NCI-H146 treated with DMSO at 0.1 percent for 48 hours (cell line): Measurements from ENCODE around the gene SHCBP1L.

ENCODE experiments used
- DNase-seq: peaks from one replicate; lab custom pipeline; 2025; ENCODE audit not compliant: unreplicated experiment; lab: John Stamatoyannopoulos, UW

SHCBP1L gene

DNA sequence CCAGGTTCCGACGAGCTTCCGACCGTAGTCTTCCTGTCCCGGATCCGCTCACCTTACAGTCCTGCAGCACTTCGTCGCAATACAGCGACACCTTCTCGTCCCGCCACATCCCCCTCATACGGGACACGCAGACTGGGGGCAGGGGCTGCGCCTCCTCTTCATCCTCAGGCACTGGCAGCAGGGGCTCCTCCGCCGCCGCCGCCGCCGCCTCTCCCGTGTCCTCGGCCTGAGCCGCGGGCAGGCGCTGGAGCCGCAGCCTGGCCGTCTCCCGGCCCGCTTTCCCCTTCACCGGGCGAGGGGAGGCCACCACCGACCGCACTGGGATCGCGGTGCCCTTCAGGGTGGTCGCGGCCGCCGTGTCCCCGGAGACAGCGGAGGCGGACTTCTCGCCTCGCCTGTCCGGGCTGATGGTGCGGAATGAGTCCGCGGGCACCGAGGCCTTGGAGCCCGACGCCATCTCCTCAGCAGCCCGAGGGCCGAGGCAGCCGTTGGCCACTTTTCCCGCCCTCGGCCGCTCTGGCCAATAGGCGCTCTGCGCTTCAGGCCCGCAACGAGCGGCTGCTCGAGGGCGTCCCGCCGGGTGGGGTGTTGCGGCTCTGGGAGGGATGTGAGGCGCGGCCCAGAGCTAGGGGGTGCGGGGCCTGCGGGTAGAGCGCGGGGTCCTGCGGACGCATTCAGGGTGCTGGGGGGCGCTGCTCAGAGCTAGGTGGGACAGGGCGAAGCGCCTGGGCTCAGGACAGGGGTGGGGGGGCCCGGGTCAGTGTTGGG lies at the start of gene SHCBP1L:
TSS of gene SHCBP1L (minus strand) at position 490 of the 768 bp plus-strand sequence. CDS start at position 457, 33 bp downstream.
- no peak for DNase-seq

GRCh38 chr1:183002267-183002666 lies 49.3 kb upstream of the SHCBP1L start:
- DNase-seq, result no peak

GRCh38 chr1:183000167-183000962 lies 47.4 kb upstream of the SHCBP1L start:
- DNase-seq, result no peak

GRCh38 chr1:182998482-182998881 lies 45.5 kb upstream of the SHCBP1L start:
- no peak for DNase-seq

DNA sequence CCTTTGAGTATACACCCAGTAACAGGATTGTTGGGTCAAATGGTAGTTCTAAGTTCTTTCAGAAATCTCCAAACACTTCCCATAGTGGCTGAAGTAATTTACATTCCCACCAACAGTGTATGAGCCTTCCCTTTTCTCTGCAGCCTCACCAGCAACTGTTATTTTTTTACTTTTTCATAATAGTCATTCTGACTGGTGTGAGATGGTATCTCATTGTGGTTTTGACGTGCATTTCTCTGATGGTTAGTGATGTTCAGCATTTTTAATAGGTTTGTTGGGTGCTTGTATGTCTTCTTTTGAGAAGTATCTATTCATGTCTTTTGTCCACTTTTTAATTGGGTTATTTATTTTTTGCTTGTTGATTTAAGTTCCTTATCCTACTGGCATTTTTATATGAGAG lies 43.9 kb upstream of the SHCBP1L start:
- no peak for DNase-seq

DNA sequence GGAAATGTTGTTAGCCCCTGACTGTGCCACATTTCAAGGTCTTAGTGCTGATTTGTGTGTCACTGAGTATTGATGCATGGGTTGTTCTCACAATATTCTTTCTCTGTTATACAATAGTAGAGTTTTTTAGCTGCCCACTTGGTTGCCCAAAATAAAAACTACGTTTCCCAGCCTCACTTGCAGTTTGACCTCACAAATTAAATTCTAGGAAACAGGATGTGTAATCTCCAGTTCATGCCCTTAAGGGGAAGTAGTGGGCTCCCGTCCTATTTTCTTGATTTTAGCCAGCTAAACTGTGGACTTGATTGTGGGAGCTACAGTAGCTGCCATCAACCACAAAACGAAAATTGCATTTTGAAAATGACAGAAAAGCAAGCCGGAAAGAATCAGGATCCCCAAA lies 42.9 kb upstream of the SHCBP1L start:
- no peak for DNase-seq

GRCh38 chr1:182993746-182994145 lies 40.8 kb upstream of the SHCBP1L start:
- DNase-seq, result no peak

GRCh38 chr1:182990413-182991144 lies 37.6 kb upstream of the SHCBP1L start:
- no peak for DNase-seq

DNA sequence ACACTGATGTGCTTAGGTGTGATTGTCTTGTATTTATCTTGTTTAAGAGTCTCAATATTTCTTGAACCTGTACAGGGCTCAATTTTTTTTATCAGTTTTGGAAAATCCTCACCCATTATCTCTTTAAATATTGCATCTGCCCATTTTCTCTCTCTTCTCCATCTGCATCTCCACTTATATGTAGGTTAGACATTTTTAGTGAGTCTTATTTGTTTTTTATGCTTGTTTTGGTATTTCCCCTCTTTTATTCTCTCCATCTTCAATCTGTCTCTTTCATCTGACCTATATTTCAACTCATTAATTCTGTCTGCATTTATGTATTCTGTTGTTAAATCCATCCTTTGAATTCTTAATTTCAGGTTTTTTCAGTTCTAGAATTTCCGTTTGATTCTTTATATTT lies 32.9 kb upstream of the SHCBP1L start:
- no peak for DNase-seq

DNA sequence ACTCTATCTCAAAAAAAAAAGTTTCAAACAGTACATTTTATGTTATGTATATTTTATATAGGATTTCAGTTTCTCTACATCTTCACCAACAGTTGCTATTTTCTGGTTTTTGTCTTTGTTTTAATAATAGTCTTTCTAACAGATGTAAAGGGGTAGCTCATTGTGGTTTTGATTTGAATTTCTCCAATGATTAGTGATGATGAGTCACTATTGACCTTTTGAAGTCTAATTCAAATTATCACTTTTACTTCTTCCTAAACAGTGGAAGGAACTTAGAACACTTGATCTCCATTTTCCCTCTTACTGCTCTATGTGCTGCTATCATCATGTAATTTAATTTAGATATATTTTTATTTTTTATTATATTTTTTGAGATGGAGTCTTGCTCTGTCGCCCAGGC lies 31.7 kb upstream of the SHCBP1L start:
- no peak for DNase-seq

GRCh38 chr1:182984138-182984537 lies 31.2 kb upstream of the SHCBP1L start:
- no peak for DNase-seq

GRCh38 chr1:182978151-182978853 lies 25.3 kb upstream of the SHCBP1L start:
- no peak for DNase-seq

GRCh38 chr1:182977480-182977879 lies 24.5 kb upstream of the SHCBP1L start:
- no peak for DNase-seq

DNA sequence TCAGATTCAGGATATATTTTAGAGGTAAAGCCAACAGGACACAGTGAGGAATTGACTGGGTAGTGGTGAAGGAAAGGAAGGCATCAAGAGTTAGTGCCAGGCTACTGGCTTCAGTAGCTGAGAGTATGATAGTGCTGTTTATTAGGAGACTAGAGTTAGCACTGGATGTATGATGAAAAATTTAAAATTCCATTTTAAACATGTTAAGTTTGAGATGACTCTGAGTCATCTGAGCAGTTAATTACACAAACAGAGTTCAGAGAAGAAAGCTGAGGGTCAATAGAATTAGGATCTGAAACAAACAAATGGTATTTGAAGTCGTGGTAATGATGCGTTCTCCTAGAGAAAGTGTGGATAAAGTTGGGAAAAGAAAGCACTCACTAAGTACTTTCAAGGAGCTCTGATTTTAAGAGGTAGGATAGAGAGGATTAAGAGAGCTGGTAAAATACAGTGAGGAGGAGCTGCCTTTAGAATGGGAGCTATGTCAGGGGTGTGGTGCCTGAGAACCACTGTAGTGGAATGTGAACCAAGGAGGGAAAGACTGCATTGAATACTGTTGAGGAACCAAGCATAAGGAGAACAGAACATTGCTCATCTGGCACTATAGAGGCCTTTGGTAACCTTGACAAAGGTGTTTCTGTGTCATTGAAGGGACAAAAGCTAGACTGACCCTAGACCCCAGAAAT lies 21.7 kb upstream of the SHCBP1L start:
- no peak for DNase-seq

- DNase-seq, result no peak
Observed at GRCh38 chr1:182972829-182973228, 19.9 kb upstream of the SHCBP1L start.

- no peak for DNase-seq
Observed at GRCh38 chr1:182972231-182972630, 19.3 kb upstream of the SHCBP1L start.

- no peak for DNase-seq
Observed at GRCh38 chr1:182971219-182971618, 18.3 kb upstream of the SHCBP1L start.

- no peak for DNase-seq
Observed at GRCh38 chr1:182968836-182969734, 16.1 kb upstream of the SHCBP1L start.

DNA sequence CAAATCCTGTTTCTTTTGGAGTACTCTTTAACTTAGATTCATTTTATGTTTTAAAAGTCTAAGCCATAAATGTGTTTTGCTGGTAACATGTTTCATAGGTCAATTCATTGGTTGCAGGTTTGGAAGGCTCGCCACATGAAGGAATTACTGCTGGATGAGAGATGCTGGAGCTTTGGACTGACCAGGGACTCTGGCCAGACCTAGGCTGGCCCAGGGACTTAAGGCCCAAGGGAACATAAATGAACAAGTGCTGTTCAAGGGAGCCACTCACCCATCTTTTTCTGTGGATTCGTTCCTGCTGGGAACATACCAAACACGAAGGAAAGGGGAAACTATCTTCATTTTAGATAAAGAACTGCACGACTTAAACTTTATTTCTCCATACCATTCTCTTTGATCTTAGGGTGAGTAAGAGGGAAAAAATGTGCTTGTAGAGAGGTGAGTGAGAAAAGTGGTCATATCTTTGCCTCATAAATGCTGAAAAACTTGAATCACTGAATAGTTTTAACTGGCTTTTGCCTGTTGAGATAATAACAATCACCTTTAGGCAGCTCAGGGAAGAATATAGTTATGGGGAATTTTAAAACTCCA lies 15.3 kb upstream of the SHCBP1L start:
- no peak for DNase-seq
